HUES6 (cell line): Measurements from ENCODE around the gene NEURL1.

ENCODE experiments used
- H3K27ac ChIP-seq: 2 replicates; pipeline ENCODE4 v1.7.0; 2013; ENCODE audit warnings: low read depth, mild to moderate bottlenecking, low read length, inconsistent platforms
- H3K27me3 ChIP-seq: 2 replicates; pipeline ENCODE4 v1.6.1; 2013; ENCODE audit warnings: low read length; ENCODE audit not compliant: control insufficient read depth, insufficient read depth
- H3K36me3 ChIP-seq: 2 replicates; pipeline ENCODE4 v1.6.1; 2013; ENCODE audit warnings: low read length; ENCODE audit not compliant: control insufficient read depth, insufficient read depth
- H3K4me1 ChIP-seq: 2 replicates; pipeline ENCODE4 v1.6.1; 2013; ENCODE audit warnings: low read length; ENCODE audit not compliant: control insufficient read depth, insufficient read depth
- H3K4me3 ChIP-seq: 2 replicates; pipeline ENCODE4 v1.5.1; 2013; ENCODE audit warnings: low read depth, low read length
- H3K9ac ChIP-seq: one replicate; pipeline ENCODE4 v1.6.1; 2013; ENCODE audit warnings: mild to moderate bottlenecking, low read length
- H3K9me3 ChIP-seq: 2 replicates; pipeline ENCODE4 v1.6.1; 2013; ENCODE audit warnings: low read depth, low read length; ENCODE audit not compliant: control insufficient read depth, insufficient read depth

NEURL1 gene

GRCh38 chr10:103550229-103550628, 56.7 kb downstream of the NEURL1 start:
- H3K4me1 ChIP-seq = peaks cover 5% of the 10 kb centered on the region; the same call in 1 of the 2 replicates
- H3K27me3 ChIP-seq = no peaks in the 10 kb centered on the region; the same call in 1 of the 2 replicates
- H3K9ac ChIP-seq = no peak overlapping the region
- no peak overlapping the region for H3K27ac ChIP-seq
- H3K4me3 ChIP-seq = no peak overlapping the region
- H3K9me3 ChIP-seq = no peaks in the 10 kb centered on the region
- H3K36me3 ChIP-seq = no peaks in the 10 kb centered on the region

GRCh38 chr10:103551619-103552602, 58.4 kb downstream of the NEURL1 start:
- no peak overlapping the region for H3K27ac ChIP-seq
- H3K9me3 ChIP-seq = no peaks in the 10 kb centered on the region
- peaks cover 10% of the 10 kb centered on the region; the same call in 1 of the 2 replicates for H3K4me1 ChIP-seq
- H3K27me3 ChIP-seq = peaks cover 10% of the 10 kb centered on the region
- H3K4me3 ChIP-seq = no peak overlapping the region
- no peak overlapping the region for H3K9ac ChIP-seq
- H3K36me3 ChIP-seq = no peaks in the 10 kb centered on the region

- no peak overlapping the region for H3K27ac ChIP-seq
- peaks cover 10% of the 10 kb centered on the region; the same call in 1 of the 2 replicates for H3K4me1 ChIP-seq
- no peaks in the 10 kb centered on the region for H3K36me3 ChIP-seq
Observed at GRCh38 chr10:103552856-103553742, 59.6 kb downstream of the NEURL1 start.

DNA sequence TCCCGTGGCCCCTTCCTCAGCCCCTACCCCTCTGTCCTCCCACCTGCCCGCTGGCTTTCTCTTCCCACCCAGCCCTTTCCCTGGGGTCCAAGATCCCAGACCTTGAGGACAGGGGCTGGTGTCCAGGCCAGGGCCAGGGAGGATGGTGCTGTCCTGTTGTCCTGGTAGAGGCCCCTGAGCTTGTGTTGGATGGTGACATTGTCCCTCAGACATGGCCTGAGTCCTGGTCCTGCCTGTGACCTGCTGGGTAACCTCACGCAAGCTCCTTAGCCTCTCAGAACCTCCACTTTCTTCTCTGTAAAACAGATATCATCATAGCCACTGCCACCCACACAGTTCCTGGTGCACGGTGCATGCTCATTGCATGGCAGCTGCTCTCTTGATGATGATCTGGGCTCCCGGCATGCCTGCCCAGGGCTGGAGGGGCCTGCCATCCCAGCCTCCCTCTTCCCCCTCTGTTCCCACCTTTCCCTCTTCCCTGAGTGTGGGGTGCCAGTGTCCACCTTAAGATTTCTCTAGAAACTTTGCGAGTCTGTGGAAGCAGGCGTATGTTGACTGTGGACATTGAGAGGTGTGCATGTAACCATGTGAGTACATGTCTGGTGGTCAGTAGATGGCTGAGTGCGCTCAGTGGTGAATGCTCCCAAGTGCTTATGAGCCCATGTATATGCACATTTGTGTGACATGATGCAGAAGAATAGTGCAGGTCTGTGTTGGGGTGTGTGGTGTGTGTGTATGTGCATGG, 60.4 kb downstream of the NEURL1 start:
- Histone ChIP-seq H3K4me1 (peaks cover 14% of the 10 kb centered on the region; the same call in 1 of the 2 replicates), H3K27me3 (peaks cover 10% of the 10 kb centered on the region), H3K9me3 (no peaks in the 10 kb centered on the region), H3K4me3 (no peak overlapping the region), H3K9ac (no peak overlapping the region), H3K36me3 (no peaks in the 10 kb centered on the region), H3K27ac (no peak overlapping the region)

More at GRCh38 chr10:103552856-103553742, 59.6 kb downstream of the NEURL1 start:
- Histone ChIP-seq H3K9ac (no peak overlapping the region), H3K9me3 (no peaks in the 10 kb centered on the region), H3K4me3 (no peak overlapping the region), H3K27me3 (peaks cover 10% of the 10 kb centered on the region)

- Histone ChIP-seq H3K4me1 (peaks cover 19% of the 10 kb centered on the region; the same call in 1 of the 2 replicates), H3K36me3 (peaks cover under 1% of the 10 kb centered on the region; the same call in 1 of the 2 replicates), H3K9me3 (no peaks in the 10 kb centered on the region), H3K27ac (no peak overlapping the region), H3K27me3 (peaks cover 10% of the 10 kb centered on the region), H3K4me3 (peak overlapping the region; percentile 58), H3K9ac (no peak overlapping the region)
Observed at GRCh38 chr10:103554488-103555324, 61.2 kb downstream of the NEURL1 start.

DNA sequence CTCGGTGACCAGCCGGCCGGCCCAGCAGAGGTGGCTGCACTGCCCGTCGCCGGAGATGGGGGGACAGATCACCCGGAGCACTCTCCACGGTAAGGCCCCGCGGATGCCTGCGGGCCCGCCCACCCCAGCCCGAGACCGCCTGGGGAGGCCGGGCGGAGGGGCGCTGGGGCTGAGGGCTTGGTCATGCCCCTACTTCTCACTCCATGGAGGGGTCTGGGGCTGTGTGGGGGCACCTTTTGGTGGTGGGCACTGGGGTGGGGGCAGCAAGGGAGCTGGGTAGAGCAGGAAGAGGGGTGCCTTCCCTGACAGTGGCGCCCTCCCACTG, 61.8 kb downstream of the NEURL1 start:
- Histone ChIP-seq H3K36me3 (peaks cover 2% of the 10 kb centered on the region; the same call in 1 of the 2 replicates), H3K27ac (no peak overlapping the region), H3K27me3 (peaks cover 10% of the 10 kb centered on the region), H3K4me3 (peak overlapping the region; percentile 58), H3K4me1 (peaks cover 19% of the 10 kb centered on the region; the same call in 1 of the 2 replicates), H3K9ac (no peak overlapping the region), H3K9me3 (no peaks in the 10 kb centered on the region)

- Histone ChIP-seq H3K4me3 (peak overlapping the region; percentile 58), H3K27me3 (peaks cover 10% of the 10 kb centered on the region), H3K9me3 (0 out of 2 replicates have a peak, but pooled peaks cover 2% of the 10 kb centered on the region), H3K4me1 (peaks cover 19% of the 10 kb centered on the region; the same call in 1 of the 2 replicates), H3K27ac (no peak overlapping the region), H3K36me3 (peaks cover 2% of the 10 kb centered on the region; the same call in 1 of the 2 replicates), H3K9ac (no peak overlapping the region)
Observed at GRCh38 chr10:103555712-103556111, 62.2 kb downstream of the NEURL1 start.

- peaks cover 2% of the 10 kb centered on the region; the same call in 1 of the 2 replicates for H3K36me3 ChIP-seq
- no peak overlapping the region for H3K4me3 ChIP-seq
- H3K9ac ChIP-seq = no peak overlapping the region
- peaks cover 19% of the 10 kb centered on the region; the same call in 1 of the 2 replicates for H3K4me1 ChIP-seq
- H3K27me3 ChIP-seq = peaks cover 10% of the 10 kb centered on the region
- peaks cover 5% of the 10 kb centered on the region for H3K9me3 ChIP-seq
- H3K27ac ChIP-seq = no peak overlapping the region
Observed at GRCh38 chr10:103556383-103557007, 63.0 kb downstream of the NEURL1 start.

DNA sequence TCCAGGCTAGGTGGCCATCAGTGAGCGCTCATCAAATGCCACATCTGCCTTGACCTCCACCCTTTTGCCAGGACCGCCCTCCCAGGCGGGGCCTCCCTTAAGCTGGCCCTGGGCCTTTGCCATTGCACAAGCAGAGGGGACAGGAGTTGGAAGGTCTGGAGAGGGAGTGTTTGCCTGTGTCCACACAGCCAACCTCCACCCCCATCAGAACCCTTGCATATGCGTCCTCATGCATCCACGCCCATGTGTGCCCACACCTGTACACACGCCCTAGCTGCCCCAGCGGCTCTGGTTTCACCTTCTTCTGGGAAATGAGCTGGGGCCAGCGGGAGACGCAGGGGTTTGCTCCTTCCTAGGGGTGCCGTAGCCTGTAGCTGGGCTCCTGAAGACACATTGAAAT, 64.0 kb downstream of the NEURL1 start:
- Histone ChIP-seq H3K9ac (no peak overlapping the region), H3K27me3 (peaks cover 10% of the 10 kb centered on the region), H3K4me3 (no peak overlapping the region), H3K9me3 (peaks cover 5% of the 10 kb centered on the region), H3K4me1 (peaks cover 19% of the 10 kb centered on the region; the same call in 1 of the 2 replicates), H3K27ac (no peak overlapping the region), H3K36me3 (peaks cover 2% of the 10 kb centered on the region; the same call in 1 of the 2 replicates)
